ENCODE results near the gene NXPH2. TPM values are rescaled to one million over a fixed set of nuclear protein-coding genes. Genes with fewer than 3 reads are reported as not detected.

Gene NXPH2
- total and polyA plus RNA-seq, 2 of the 13 experiments (the other 11 are each of a cell fraction or from before 2014, with no cell fraction given): not detected

DNA sequence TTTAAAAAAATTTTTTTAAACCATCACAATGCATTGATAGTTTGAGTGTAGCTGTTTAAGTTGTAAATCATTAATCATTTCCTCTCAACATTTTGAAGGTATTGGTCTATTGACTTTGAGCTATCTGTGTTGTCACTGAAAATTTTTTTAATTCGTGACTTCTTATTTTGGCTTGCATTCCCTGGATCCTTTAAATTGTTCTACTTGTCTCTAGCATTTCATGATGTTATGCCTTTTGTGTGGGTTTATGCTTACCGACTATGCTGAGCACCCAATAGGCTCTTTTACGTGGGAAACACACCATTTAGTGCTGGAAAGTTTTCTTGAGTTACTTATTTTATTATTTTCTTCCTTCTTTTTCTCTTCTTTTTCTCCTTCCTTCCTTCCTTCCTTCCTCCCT is 31.2 kb upstream of the NXPH2 start:
- Histone ChIP-seq H3K4me2 (ENCODE audit: low read depth, low read length) (no peak overlapping the region), H3K9ac (ENCODE audit: insufficient read depth, low read depth, low read length) (no peak overlapping the region), H3K79me2 (ENCODE audit: insufficient read depth, low read length) (no peaks in the 10 kb centered on the region), H3K4me1 (ENCODE audit: insufficient read depth, low read length) (no peaks in the 10 kb centered on the region), H2AFZ (ENCODE audit: low read length) (no peak overlapping the region), H4K20me1 (ENCODE audit: insufficient read depth, low read length) (no peaks in the 10 kb centered on the region), H3K9me3 (ENCODE audit: low read length) (no peaks in the 10 kb centered on the region), H3K27me3 (ENCODE audit: control insufficient read depth in 1 of 2, insufficient read depth in 2 of 2, low read length in 2 of 2) (no peaks in the 10 kb centered on the region), H3K4me3 (replicated peaks in 1 of 3; ENCODE audit: insufficient read depth in 1 of 3, low read depth in 2 of 3, low read length in 3 of 3) (no peak overlapping the region), H3K36me3 (replicated peaks in 1 of 2; ENCODE audit: control insufficient read depth in 1 of 2, insufficient read depth in 2 of 2, low read length in 2 of 2) (no peaks in the 10 kb centered on the region), H3K27ac (ENCODE audit: extremely low read length, insufficient read depth, low read length) (no peak overlapping the region)
- intact Hi-C loops (cut with micrococcal nuclease; ENCODE audit: unreplicated experiment) (no loop called here), in situ Hi-C loops (cut with HindIII; ENCODE audit: extremely low pct_ligation_motif_present, low pct_unique_long_range_greater_than_20kb) (no loop called here)
- BruUV-seq (replicated peaks): no TSS peak
- DNase-seq (ENCODE audit: low spot score) (no peak), ATAC-seq (no peak), FAIRE-seq (no peak)
- TF ChIP-seq, protein P1, sequence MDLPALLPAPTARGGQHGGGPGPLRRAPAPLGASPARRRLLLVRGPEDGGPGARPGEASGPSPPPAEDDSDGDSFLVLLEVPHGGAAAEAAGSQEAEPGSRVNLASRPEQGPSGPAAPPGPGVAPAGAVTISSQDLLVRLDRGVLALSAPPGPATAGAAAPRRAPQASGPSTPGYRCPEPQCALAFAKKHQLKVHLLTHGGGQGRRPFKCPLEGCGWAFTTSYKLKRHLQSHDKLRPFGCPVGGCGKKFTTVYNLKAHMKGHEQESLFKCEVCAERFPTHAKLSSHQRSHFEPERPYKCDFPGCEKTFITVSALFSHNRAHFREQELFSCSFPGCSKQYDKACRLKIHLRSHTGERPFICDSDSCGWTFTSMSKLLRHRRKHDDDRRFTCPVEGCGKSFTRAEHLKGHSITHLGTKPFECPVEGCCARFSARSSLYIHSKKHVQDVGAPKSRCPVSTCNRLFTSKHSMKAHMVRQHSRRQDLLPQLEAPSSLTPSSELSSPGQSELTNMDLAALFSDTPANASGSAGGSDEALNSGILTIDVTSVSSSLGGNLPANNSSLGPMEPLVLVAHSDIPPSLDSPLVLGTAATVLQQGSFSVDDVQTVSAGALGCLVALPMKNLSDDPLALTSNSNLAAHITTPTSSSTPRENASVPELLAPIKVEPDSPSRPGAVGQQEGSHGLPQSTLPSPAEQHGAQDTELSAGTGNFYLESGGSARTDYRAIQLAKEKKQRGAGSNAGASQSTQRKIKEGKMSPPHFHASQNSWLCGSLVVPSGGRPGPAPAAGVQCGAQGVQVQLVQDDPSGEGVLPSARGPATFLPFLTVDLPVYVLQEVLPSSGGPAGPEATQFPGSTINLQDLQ (CRISPR knock-in tag; IDR thresholded peaks at IDR 0.05): no peak
- TF ChIP-seq ELF4 (CRISPR knock-in tag; IDR thresholded peaks at IDR 0.05; ENCODE audit: borderline replicate concordance): no peak
- TF ChIP-seq, protein P2, sequence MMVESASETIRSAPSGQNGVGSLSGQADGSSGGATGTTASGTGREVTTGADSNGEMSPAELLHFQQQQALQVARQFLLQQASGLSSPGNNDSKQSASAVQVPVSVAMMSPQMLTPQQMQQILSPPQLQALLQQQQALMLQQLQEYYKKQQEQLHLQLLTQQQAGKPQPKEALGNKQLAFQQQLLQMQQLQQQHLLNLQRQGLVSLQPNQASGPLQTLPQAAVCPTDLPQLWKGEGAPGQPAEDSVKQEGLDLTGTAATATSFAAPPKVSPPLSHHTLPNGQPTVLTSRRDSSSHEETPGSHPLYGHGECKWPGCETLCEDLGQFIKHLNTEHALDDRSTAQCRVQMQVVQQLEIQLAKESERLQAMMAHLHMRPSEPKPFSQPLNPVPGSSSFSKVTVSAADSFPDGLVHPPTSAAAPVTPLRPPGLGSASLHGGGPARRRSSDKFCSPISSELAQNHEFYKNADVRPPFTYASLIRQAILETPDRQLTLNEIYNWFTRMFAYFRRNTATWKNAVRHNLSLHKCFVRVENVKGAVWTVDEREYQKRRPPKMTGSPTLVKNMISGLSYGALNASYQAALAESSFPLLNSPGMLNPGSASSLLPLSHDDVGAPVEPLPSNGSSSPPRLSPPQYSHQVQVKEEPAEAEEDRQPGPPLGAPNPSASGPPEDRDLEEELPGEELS (CRISPR knock-in tag; IDR thresholded peaks at IDR 0.05): no peak
- TF ChIP-seq MXI1 (IDR thresholded peaks at IDR 0.05; ENCODE audit: borderline replicate concordance, low read depth, low read length): no peak
- TF ChIP-seq ZNF234 (CRISPR knock-in tag; conservative IDR thresholded peaks at IDR 0.05): no peak
- no peak for TF ChIP-seq ZNF430 (CRISPR knock-in tag; IDR thresholded peaks at IDR 0.05)
- TF ChIP-seq HOXA7 (CRISPR knock-in tag; IDR thresholded peaks at IDR 0.05): no peak
- no peak for TF ChIP-seq JUNB (CRISPR knock-in tag; IDR thresholded peaks at IDR 0.05; ENCODE audit: borderline replicate concordance)
- 5% methylated on average over 3 of the region's 3 CpGs for whole genome bisulfite sequencing (ENCODE audit: low lambda C conversion rate)
- ChIA-PET CTCF (ENCODE audit: low intra/inter-chr PET ratio, low total read pairs) (no interaction called here), POLR2A (no interaction called here)

All from HepG2 (cell line).